DMS79 (cell line): ENCODE data around the gene TNIK.

ENCODE experiments used
- DNase-seq: peaks from one replicate; lab custom pipeline; 2025; lab: John Stamatoyannopoulos, UW

Gene TNIK

GRCh38 chr3:171192176-171192854 lies 267.9 kb downstream of the TNIK start:
- peak; percentile 50 for DNase-seq

- DNase-seq, result no peak
Observed at GRCh38 chr3:171190668-171191067, 269.5 kb downstream of the TNIK start.

GRCh38 chr3:171189394-171190080 lies 270.7 kb downstream of the TNIK start:
- no peak for DNase-seq

GRCh38 chr3:171187706-171188290 lies 272.4 kb downstream of the TNIK start:
- no peak for DNase-seq

- no peak for DNase-seq
Observed at GRCh38 chr3:171186817-171187500, 273.2 kb downstream of the TNIK start.

- no peak for DNase-seq
Observed at GRCh38 chr3:171186383-171186782, 273.8 kb downstream of the TNIK start.

- DNase-seq, result no peak
Observed at GRCh38 chr3:171185959-171186358, 274.2 kb downstream of the TNIK start.

- DNase-seq, result no peak
Observed at GRCh38 chr3:171184372-171184771, 275.8 kb downstream of the TNIK start.

- no peak for DNase-seq
Observed at GRCh38 chr3:171183042-171183441, 277.2 kb downstream of the TNIK start.

GRCh38 chr3:171181907-171182690 lies 278.1 kb downstream of the TNIK start:
- DNase-seq, result no peak

- no peak for DNase-seq
Observed at GRCh38 chr3:171178714-171179113, 281.5 kb downstream of the TNIK start.

GRCh38 chr3:171177553-171177952 lies 282.7 kb downstream of the TNIK start:
- no peak for DNase-seq

- no peak for DNase-seq
Observed at GRCh38 chr3:171177056-171177455, 283.1 kb downstream of the TNIK start.

- no peak for DNase-seq
Observed at GRCh38 chr3:171176244-171176933, 283.8 kb downstream of the TNIK start.

- no peak for DNase-seq
Observed at GRCh38 chr3:171175741-171176234, 284.4 kb downstream of the TNIK start.

GRCh38 chr3:171173736-171174135 lies 286.5 kb downstream of the TNIK start:
- DNase-seq, result no peak

GRCh38 chr3:171172070-171172469 lies 288.1 kb downstream of the TNIK start:
- DNase-seq, result no peak

- peak; percentile 51 for DNase-seq
Observed at GRCh38 chr3:171169866-171170265, 290.3 kb downstream of the TNIK start.

GRCh38 chr3:171169443-171169842 lies 290.8 kb downstream of the TNIK start:
- no peak for DNase-seq

GRCh38 chr3:171168551-171168950 lies 291.7 kb downstream of the TNIK start:
- DNase-seq, result no peak

- no peak for DNase-seq
Observed at GRCh38 chr3:171168086-171168485, 292.1 kb downstream of the TNIK start.
